K562 (cell line): ENCODE measurements around the gene FSTL3. TPM values are rescaled to one million over a fixed set of nuclear protein-coding genes. Genes with fewer than 3 reads are reported as not detected.

ENCODE experiments used
- ATAC-seq: fragments of 200-7000 bp; cut with Tn5 transposase; 3 replicates; pipeline ENCODE4 v1.9.1; 2020; ENCODE audit warnings: moderate library complexity
- BruUV-seq: library from RNA; stranded (reverse); fragments of 400-500 nt; replicated peaks from 2 replicates; lab custom pipeline; 2021; lab: Mats Ljungman, UMichigan
- CTCF ChIA-PET: fragments of 300-600 bp; formaldehyde crosslinking; extraction: SDS; loops from one replicate; lab custom pipeline; 2021; ENCODE audit warnings: low intra/inter-chr PET ratio; lab: Yijun Ruan, JAX
- POLR2A ChIA-PET: fragments of 300-600, 350-650 bp; sonication (Branson Sonifier 250); formaldehyde crosslinking; extraction: SDS; loops from one replicate; lab custom pipeline; 2021; ENCODE audit warnings: antibody characterized with exemption, inconsistent platforms; lab: Yijun Ruan, JAX
- DNase-seq, 4 experiments: peaks; one replicate each; pipeline versions ENCODE4 v3.0.0 to v3.0.0-alpha.2; 2011 to 2018; ENCODE audit warnings: low spot score in 3 of 4, mixed read lengths in 3 of 4; ENCODE audit errors: extremely low read depth in 1 of 4
- FAIRE-seq: peaks from 2 replicates; lab custom pipeline; 2011; peaks lifted over from hg19 to GRCh38; lab: Jason Lieb, UNC
- H2AFZ ChIP-seq: 2 replicates; pipeline ENCODE4 v1.6.0; 2011; ENCODE audit warnings: low read depth, low read length, control low read depth, inconsistent platforms
- H3K27ac ChIP-seq: fragments of 200-600 bp; 3 replicates; pipeline ENCODE4 v1.8.0; 2011; ENCODE audit warnings: low read depth, mild to moderate bottlenecking, control low read depth, inconsistent platforms, low read length, moderate library complexity, mixed read lengths; ENCODE audit errors: extremely low read depth
- H3K27me3 ChIP-seq, 2 experiments: fragments of 300-600 bp in 1 of 2; 2 replicates in 1 of 2; 3 replicates in 1 of 2; pipeline versions ENCODE4 v1.6.0 to v1.8.0; 2011; ENCODE audit warnings: inconsistent platforms in 2 of 2, low read length in 2 of 2, mild to moderate bottlenecking in 1 of 2, mixed read lengths in 1 of 2, moderate library complexity in 1 of 2; ENCODE audit not compliant: control insufficient read depth in 2 of 2, insufficient read depth in 2 of 2
- H3K36me3 ChIP-seq: fragments of 300-600 bp; 3 replicates; pipeline ENCODE4 v1.8.0; 2011; ENCODE audit warnings: mild to moderate bottlenecking, low read length, inconsistent platforms; ENCODE audit not compliant: control insufficient read depth, insufficient read depth
- H3K4me1 ChIP-seq, 2 experiments: fragments of 200-600 bp in 1 of 2; replicated peaks in 1 of 2; 2 replicates in 1 of 2; 3 replicates in 1 of 2; pipeline versions ENCODE4 v1.5.1 to v1.8.0; 2011; ENCODE audit warnings: inconsistent platforms in 2 of 2, low read length in 2 of 2, mild to moderate bottlenecking in 1 of 2, mixed read lengths in 1 of 2, moderate library complexity in 1 of 2; ENCODE audit not compliant: control insufficient read depth in 2 of 2, insufficient read depth in 2 of 2
- H3K4me2 ChIP-seq: 2 replicates; pipeline ENCODE4 v1.6.1; 2011; ENCODE audit warnings: low read length, control low read depth, inconsistent platforms, mixed read lengths; ENCODE audit not compliant: insufficient read depth
- H3K4me3 ChIP-seq: fragments of 200-600 bp; sonication (generic), shearing (Covaris generic); 2 replicates; pipeline ENCODE4 v1.5.1; 2016; ENCODE audit warnings: control low read depth, inconsistent platforms
- H3K79me2 ChIP-seq: fragments of 200-600 bp; 3 replicates; pipeline ENCODE4 v1.8.0; 2011; ENCODE audit warnings: low read length, inconsistent platforms; ENCODE audit not compliant: control insufficient read depth, insufficient read depth
- H3K9ac ChIP-seq, 2 experiments: 2 replicates each; pipeline versions ENCODE4 v1.6.0 to v1.6.1; 2011; ENCODE audit warnings: low read depth in 2 of 2, low read length in 2 of 2, control low read depth in 1 of 2, inconsistent platforms in 1 of 2, mild to moderate bottlenecking in 1 of 2, mixed read lengths in 1 of 2; ENCODE audit not compliant: insufficient read depth in 1 of 2
- H3K9me1 ChIP-seq: one replicate; pipeline ENCODE4 v1.6.0; 2011; ENCODE audit warnings: inconsistent platforms, mild to moderate bottlenecking, low read length, moderate library complexity; ENCODE audit not compliant: control insufficient read depth, insufficient read depth
- H3K9me3 ChIP-seq: replicated peaks from 2 replicates; pipeline ENCODE4 v1.5.1; 2011; ENCODE audit warnings: low read depth, low read length, inconsistent platforms; ENCODE audit not compliant: control insufficient read depth, insufficient read depth
- H4K20me1 ChIP-seq: replicated peaks from 2 replicates; pipeline ENCODE4 v1.6.1; 2011; ENCODE audit warnings: low read length, inconsistent platforms, mixed read lengths; ENCODE audit not compliant: control insufficient read depth, insufficient read depth
- AFF1 ChIP-seq, 2 experiments: fragments of 450-650 bp; IDR thresholded peaks; 2 replicates each; pipeline ENCODE4 v1.6.1; 2018; ENCODE audit warnings: mild to moderate bottlenecking in 2 of 2, low read depth in 1 of 2; ENCODE audit not compliant: partially characterized antibody in 2 of 2
- ATF4 ChIP-seq: fragments of 450-650 bp; formaldehyde crosslinking; IDR thresholded peaks from 2 replicates; pipeline ENCODE4 v1.4.0; 2022; ENCODE audit warnings: mild to moderate bottlenecking, moderate library complexity
- MAZ ChIP-seq, 2 experiments: fragments of 450-650 bp in 1 of 2; sonication (generic) in 1 of 2; formaldehyde crosslinking; IDR thresholded peaks in 1 of 2; conservative IDR thresholded peaks in 1 of 2; 2 replicates each; pipeline versions ENCODE4 v1.4.0 to v1.5.0; 2020; ENCODE audit warnings: mild to moderate bottlenecking in 1 of 2, missing genetic modification reagents in 1 of 2
- MCM5 ChIP-seq: fragments of 450-650 bp; IDR thresholded peaks from 2 replicates; pipeline ENCODE4 v1.6.1; 2016; ENCODE audit warnings: low read depth
- NR2C2 ChIP-seq, 2 experiments: fragments of 200-800 bp in 1 of 2; sonication (Bioruptor generic) in 1 of 2; sonication (generic) in 1 of 2; formaldehyde crosslinking in 1 of 2; IDR thresholded peaks; 2 replicates each; pipeline versions ENCODE4 v1.6.1 to v1.8.0; 2016 to 2022; ENCODE audit warnings: mild to moderate bottlenecking in 1 of 2, missing compliant biosample characterization in 1 of 2, missing genetic modification characterization in 1 of 2, missing genetic modification reagents in 1 of 2
- POLR2B ChIP-seq: fragments of 450-650 bp; IDR thresholded peaks from 2 replicates; pipeline ENCODE4 v1.6.1; 2018; ENCODE audit warnings: low read depth; ENCODE audit not compliant: partially characterized antibody
- ZBTB1 ChIP-seq: sonication (generic); formaldehyde crosslinking; IDR thresholded peaks from 2 replicates; pipeline ENCODE4 v1.8.1; 2023; ENCODE audit warnings: missing genetic modification reagents, low read depth, mild to moderate bottlenecking, borderline replicate concordance
- WGBS: fragments of 100-300 bp; shearing (Covaris generic); methylation state at CpG from one replicate; pipeline ENCODE4 v1.1.6; 2016; ENCODE audit warnings: low coverage, mixed read lengths; ENCODE audit not compliant: insufficient coverage; ENCODE audit errors: missing lambda C conversion rate; 5-methylcytosine and 5-hydroxymethylcytosine counted together
- in situ Hi-C: fragments of 300-500 bp; cut with MboI; formaldehyde crosslinking; loops from 4 replicates; pipeline ENCODE4 v1.15.0; 2018; ENCODE audit warnings: inconsistent platforms, mixed read lengths
- intact Hi-C: fragments of 100-400 bp; cut with micrococcal nuclease; formaldehyde crosslinking; loops from 2 replicates; pipeline ENCODE4 v1.14.2; 2022
- polyA plus RNA-seq, 8 experiments: library from polyadenylated mRNA; depleted of rRNA in 4 of 8; stranded (reverse) in 5 of 8; unstranded in 3 of 8; fragments of >200 nt; fragmentation: Nextera tagmentation in 2 of 8; fragmentation: Illumina TruSeq in 1 of 8; extraction: Ambion mirVana in 2 of 8; extraction: Trizol in 1 of 8; gene quantifications; 2 replicates each; pipeline versions ENCODE4 v1.2.1 to v1.2.3, GENCODE V29; 2011 to 2014; ENCODE audit warnings: inconsistent platforms in 1 of 8, missing spikeins in 1 of 8
- total RNA-seq, 7 experiments: library from RNA; depleted of rRNA in 6 of 7; stranded (reverse); fragments of >200 nt in 6 of 7; fragmentation: Illumina TruSeq in 2 of 7; extraction: Trizol in 2 of 7; gene quantifications; 2 replicates each; pipeline versions ENCODE4 v1.2.1 to v1.2.3, GENCODE V29; 2011 to 2021; ENCODE audit warnings: low replicate concordance in 1 of 7
- TF ChIP-seq, protein P1 (sequence below), 2 experiments: IDR thresholded peaks; 2 replicates each; pipeline ENCODE4 v1.6.1; 2012; ENCODE audit warnings: improper control_type of control experiment in 2 of 2, low read depth in 2 of 2, low read length in 2 of 2, borderline replicate concordance in 1 of 2
- TF ChIP-seq, protein P2 (sequence below): fragments of 450-650 bp; formaldehyde crosslinking; IDR thresholded peaks from 2 replicates; pipeline ENCODE4 v1.4.0; 2022; ENCODE audit warnings: missing genetic modification characterization

FSTL3 gene
- total and polyA plus RNA-seq, 9 of the 15 experiments (the other 6 are each of a cell fraction or from before 2014, with no cell fraction given): 0.35 to 6.8 (median 4.2) TPM; not detected in 1

DNA sequence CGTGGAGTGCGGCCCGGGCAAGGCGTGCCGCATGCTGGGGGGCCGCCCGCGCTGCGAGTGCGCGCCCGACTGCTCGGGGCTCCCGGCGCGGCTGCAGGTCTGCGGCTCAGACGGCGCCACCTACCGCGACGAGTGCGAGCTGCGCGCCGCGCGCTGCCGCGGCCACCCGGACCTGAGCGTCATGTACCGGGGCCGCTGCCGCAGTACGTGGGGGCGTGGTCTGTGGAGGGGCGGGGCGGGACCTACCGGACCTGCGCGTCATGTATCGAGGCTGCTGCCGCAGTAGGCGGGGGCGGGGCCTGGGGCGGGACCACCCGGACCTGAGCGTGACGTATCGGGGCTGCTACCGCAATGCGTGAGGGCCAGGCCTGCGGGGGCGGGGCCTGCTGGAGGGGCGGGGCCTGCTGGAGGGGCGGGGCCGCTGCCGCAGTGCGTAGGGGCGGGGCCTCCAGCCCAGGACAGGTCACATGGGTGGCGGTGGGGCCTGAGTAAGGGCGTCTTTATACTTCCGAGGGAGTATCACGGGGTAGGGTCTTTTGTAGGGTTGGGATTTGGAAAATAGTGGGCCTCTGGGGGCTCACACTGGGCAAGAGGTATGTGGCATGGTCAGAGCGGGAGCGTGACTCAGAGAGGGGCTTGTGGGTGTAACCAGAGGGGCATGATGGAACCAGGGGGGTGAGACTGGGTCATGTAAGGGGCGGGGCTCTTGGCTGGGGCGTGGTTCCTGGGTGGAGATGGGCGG, 4.3 kb downstream of the FSTL3 start:
- peaks cover 5 to 73% of the 10 kb centered on the region in 2 experiments for H3K4me1 ChIP-seq
- ATAC-seq: peak; percentile 88
- H4K20me1 ChIP-seq: no peaks in the 10 kb centered on the region
- H3K4me3 ChIP-seq: peak overlapping the region; percentile 94
- peak; percentile 94 to 98 (median 97) for DNase-seq
- POLR2A ChIA-PET: interaction anchor here (0.7 to 1.3 kb wide), 8 partner anchors 11 to 311 kb away, joined by 3 to 8 read pairs (median 4); partner anchors contain the start of gene RNF126
- no peaks in the 10 kb centered on the region for H3K36me3 ChIP-seq
- BruUV-seq: no TSS peak
- H3K79me2 ChIP-seq: peaks cover 8% of the 10 kb centered on the region
- H3K27me3 ChIP-seq: no peaks in the 10 kb centered on the region; a peak in 1 of 5 replicates
- CTCF ChIA-PET: no interaction called here
- H3K27ac ChIP-seq: peak overlapping the region; percentile 94
- H3K4me2 ChIP-seq: peak overlapping the region; percentile 80
- no peaks in the 10 kb centered on the region for H3K9me3 ChIP-seq
- H2AFZ ChIP-seq: peak overlapping the region; percentile 92
- WGBS: 1% methylated on average over 44 of the region's 70 CpGs
- in situ Hi-C loops: no loop called here
- intact Hi-C loops: loop anchor here (1.0 kb wide), 1 partner anchor 23 kb away; no protein-coding TSS in a partner anchor
- FAIRE-seq: no peak
- peaks cover 10% of the 10 kb centered on the region for H3K9me1 ChIP-seq
- peak overlapping the region; percentile 82 to 97 for H3K9ac ChIP-seq
- TF ChIP-seq AFF1 (IDR thresholded peaks at IDR 0.05; ENCODE audit: low read depth in 1 of 2, partially characterized antibody in 2 of 2): peak in 1 of 2 experiments; percentile 27
- TF ChIP-seq MCM5: no peak
- TF ChIP-seq ATF4: peak; percentile 56; the same call in 1 of the 2 replicates
- TF ChIP-seq, protein P1, sequence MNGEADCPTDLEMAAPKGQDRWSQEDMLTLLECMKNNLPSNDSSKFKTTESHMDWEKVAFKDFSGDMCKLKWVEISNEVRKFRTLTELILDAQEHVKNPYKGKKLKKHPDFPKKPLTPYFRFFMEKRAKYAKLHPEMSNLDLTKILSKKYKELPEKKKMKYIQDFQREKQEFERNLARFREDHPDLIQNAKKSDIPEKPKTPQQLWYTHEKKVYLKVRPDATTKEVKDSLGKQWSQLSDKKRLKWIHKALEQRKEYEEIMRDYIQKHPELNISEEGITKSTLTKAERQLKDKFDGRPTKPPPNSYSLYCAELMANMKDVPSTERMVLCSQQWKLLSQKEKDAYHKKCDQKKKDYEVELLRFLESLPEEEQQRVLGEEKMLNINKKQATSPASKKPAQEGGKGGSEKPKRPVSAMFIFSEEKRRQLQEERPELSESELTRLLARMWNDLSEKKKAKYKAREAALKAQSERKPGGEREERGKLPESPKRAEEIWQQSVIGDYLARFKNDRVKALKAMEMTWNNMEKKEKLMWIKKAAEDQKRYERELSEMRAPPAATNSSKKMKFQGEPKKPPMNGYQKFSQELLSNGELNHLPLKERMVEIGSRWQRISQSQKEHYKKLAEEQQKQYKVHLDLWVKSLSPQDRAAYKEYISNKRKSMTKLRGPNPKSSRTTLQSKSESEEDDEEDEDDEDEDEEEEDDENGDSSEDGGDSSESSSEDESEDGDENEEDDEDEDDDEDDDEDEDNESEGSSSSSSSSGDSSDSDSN (IDR thresholded peaks at IDR 0.05; ENCODE audit: borderline replicate concordance in 1 of 2, low read depth in 2 of 2, low read length in 2 of 2): 0 out of 4 replicates have a peak, but pooled peaks of 1 of the 2 experiments have one; percentile 61
- peak; percentile 39; the same call in 1 of the 2 replicates for TF ChIP-seq NR2C2 (CRISPR knock-in tag; IDR thresholded peaks at IDR 0.05)
- peak; percentile 50; the same call in 1 of the 2 replicates for TF ChIP-seq NR2C2 (tag; IDR thresholded peaks at IDR 0.05)
- peak; percentile 7 to 9 for TF ChIP-seq MAZ (CRISPR knock-in tag; conservative IDR thresholded peaks at IDR 0.05 in 1 of 2, IDR thresholded peaks at IDR 0.05 in 1 of 2)
- TF ChIP-seq POLR2B: peak; percentile 91
- TF ChIP-seq, protein P2, sequence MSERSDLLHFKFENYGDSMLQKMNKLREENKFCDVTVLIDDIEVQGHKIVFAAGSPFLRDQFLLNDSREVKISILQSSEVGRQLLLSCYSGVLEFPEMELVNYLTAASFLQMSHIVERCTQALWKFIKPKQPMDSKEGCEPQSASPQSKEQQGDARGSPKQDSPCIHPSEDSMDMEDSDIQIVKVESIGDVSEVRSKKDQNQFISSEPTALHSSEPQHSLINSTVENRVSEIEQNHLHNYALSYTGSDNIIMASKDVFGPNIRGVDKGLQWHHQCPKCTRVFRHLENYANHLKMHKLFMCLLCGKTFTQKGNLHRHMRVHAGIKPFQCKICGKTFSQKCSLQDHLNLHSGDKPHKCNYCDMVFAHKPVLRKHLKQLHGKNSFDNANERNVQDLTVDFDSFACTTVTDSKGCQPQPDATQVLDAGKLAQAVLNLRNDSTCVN (CRISPR knock-in tag): peak; percentile 95
- peak; percentile 77; the same call in 1 of the 2 replicates for TF ChIP-seq ZBTB1
